Prostate gland (tissue), 2 donors: ENCODE results near the gene FXYD1. TPM values are rescaled to one million over a fixed set of nuclear protein-coding genes. Genes with fewer than 3 reads are reported as not detected.

Experiments
- DNase-seq: peaks from one replicate; pipeline ENCODE4 v3.0.0-alpha.2; 2019; ENCODE audit warnings: low spot score
- H3K27ac ChIP-seq, 2 donors: fragments of 200-600 bp; sonication (generic); 2 replicates each; pipeline ENCODE4 v1.5.1; 2017 to 2019
- H3K27me3 ChIP-seq: fragments of 200-600 bp; sonication (generic); replicated peaks from 2 replicates; pipeline ENCODE4 v1.5.1; 2019; ENCODE audit not compliant: insufficient read depth
- H3K36me3 ChIP-seq, 2 donors: fragments of 200-600 bp; sonication (generic); 1 replicate in 1 of 2; 2 replicates in 1 of 2; pipeline versions ENCODE4 v1.5.1 to v1.8.1; 2017 to 2019
- H3K4me1 ChIP-seq: fragments of 200-600 bp; sonication (generic); replicated peaks from 2 replicates; pipeline ENCODE4 v1.5.1; 2019
- H3K4me3 ChIP-seq, 2 donors: fragments of 200-600 bp; sonication (generic); 2 replicates each; pipeline ENCODE4 v1.5.1; 2017 to 2019
- H3K9me3 ChIP-seq: fragments of 200-600 bp; sonication (generic); 2 replicates; pipeline ENCODE4 v1.5.1; 2017
- CTCF ChIP-seq, 4 experiments: fragments of 200-600 bp in 2 of 4; fragments of 450-650 bp in 2 of 4; sonication (generic) in 2 of 4; IDR thresholded peaks; 1 replicate in 3 of 4; 2 replicates in 1 of 4; pipeline ENCODE4 v1.5.1; 2016 to 2019; ENCODE audit warnings: antibody characterized with exemption in 4 of 4, mild to moderate bottlenecking in 2 of 4, moderate library complexity in 2 of 4
- POLR2A ChIP-seq: fragments of 450-650 bp; IDR thresholded peaks from one replicate; pipeline ENCODE4 v1.6.1; 2016; ENCODE audit warnings: antibody characterized with exemption, mild to moderate bottlenecking
- POLR2AphosphoS5 ChIP-seq: sonication (generic); formaldehyde crosslinking; IDR thresholded peaks from one replicate; pipeline ENCODE4 v1.6.1; 2017; ENCODE audit warnings: antibody characterized with exemption
- WGBS: methylation state at CpG from one replicate; pipeline ENCODE4 v1.1.5; 2018; 5-methylcytosine and 5-hydroxymethylcytosine counted together
- intact Hi-C: fragments of 100-400 bp; cut with DNase I; formaldehyde crosslinking; loops from one replicate; pipeline ENCODE4 v1.14.2; 2022
- total RNA-seq, 2 donors: library from RNA; depleted of rRNA; stranded (reverse); fragments of >200 nt; gene quantifications; one replicate each; pipeline ENCODE4 v1.1.0, GENCODE V29; 2016

The FXYD1 gene
- total RNA-seq, 2 donors from 2014 or later, result 15.9 to 30.6 TPM

GRCh38 chr19:35143818-35144217, 5.2 kb downstream of the FXYD1 start:
- Histone ChIP-seq H3K9me3 (no peaks in the 10 kb centered on the region), H3K4me1 (peaks cover 15% of the 10 kb centered on the region), H3K4me3 (no peak overlapping the region), H3K36me3 (no peaks in the 10 kb centered on the region), H3K27ac (no peak overlapping the region), H3K27me3 (no peaks in the 10 kb centered on the region)
- intact Hi-C loops, result loop anchor here (5.0 kb wide), 1 partner anchor 123 kb away; the partner anchor contains the start of gene USF2
- WGBS, result 43% methylated on average over 3 of the region's 3 CpGs
- TF ChIP-seq CTCF (IDR thresholded peaks at IDR 0.05), result no peak
- no peak for TF ChIP-seq POLR2AphosphoS5
- TF ChIP-seq POLR2A, result no peak
- no peak for DNase-seq

- no peaks in the 10 kb centered on the region for H3K27me3 ChIP-seq
- DNase-seq, result no peak
- WGBS, result 20% methylated on average over 6 of the region's 6 CpGs
- H3K36me3 ChIP-seq, result no peaks in the 10 kb centered on the region
- intact Hi-C loops, result loop anchor here (5.0 kb wide), 1 partner anchor 123 kb away; the partner anchor contains the start of gene USF2
- no peaks in the 10 kb centered on the region for H3K9me3 ChIP-seq
- H3K4me1 ChIP-seq, result peaks cover 15% of the 10 kb centered on the region
- TF ChIP-seq POLR2AphosphoS5 (no peak), CTCF (IDR thresholded peaks at IDR 0.05) (no peak), POLR2A (no peak)
- no peak overlapping the region for H3K27ac ChIP-seq
- no peak overlapping the region for H3K4me3 ChIP-seq
Measured at GRCh38 chr19:35144259-35144599, 5.6 kb downstream of the FXYD1 start.

GRCh38 chr19:35144600-35145436, 6.2 kb downstream of the FXYD1 start:
- Histone ChIP-seq H3K4me3 (no peak overlapping the region), H3K9me3 (no peaks in the 10 kb centered on the region), H3K27me3 (no peaks in the 10 kb centered on the region), H3K4me1 (peaks cover 15% of the 10 kb centered on the region), H3K27ac (no peak overlapping the region), H3K36me3 (no peaks in the 10 kb centered on the region)
- intact Hi-C loops, result loop anchor here (5.0 kb wide), 1 partner anchor 122 kb away; the partner anchor contains the start of gene USF2
- TF ChIP-seq POLR2A (no peak), POLR2AphosphoS5 (no peak)
- 20% methylated on average over 14 of the region's 15 CpGs for WGBS
- no peak for DNase-seq

GRCh38 chr19:35146746-35147459, 8.3 kb downstream of the FXYD1 start:
- Histone ChIP-seq H3K4me1 (peaks cover 9% of the 10 kb centered on the region), H3K27me3 (no peaks in the 10 kb centered on the region), H3K9me3 (no peaks in the 10 kb centered on the region), H3K27ac (no peak overlapping the region), H3K4me3 (no peak overlapping the region), H3K36me3 (no peaks in the 10 kb centered on the region)
- no peak for TF ChIP-seq POLR2AphosphoS5
- no peak for TF ChIP-seq POLR2A
- no peak for TF ChIP-seq CTCF (IDR thresholded peaks at IDR 0.05)
- 71% methylated on average over 7 of the region's 7 CpGs for WGBS
- DNase-seq, result no peak
- intact Hi-C loops, result no loop called here

GRCh38 chr19:35149463-35149862, 10.8 kb downstream of the FXYD1 start:
- Histone ChIP-seq H3K4me3 (no peak overlapping the region), H3K9me3 (no peaks in the 10 kb centered on the region), H3K27me3 (peaks cover 4% of the 10 kb centered on the region), H3K36me3 (no peaks in the 10 kb centered on the region), H3K4me1 (no peaks in the 10 kb centered on the region), H3K27ac (no peak overlapping the region)
- WGBS, result 68% methylated on average over 3 of the region's 3 CpGs
- no peak for TF ChIP-seq CTCF (IDR thresholded peaks at IDR 0.05)
- TF ChIP-seq POLR2AphosphoS5, result no peak
- no peak for TF ChIP-seq POLR2A
- no peak for DNase-seq
- intact Hi-C loops, result no loop called here
